CD14-positive monocyte (primary cell): ENCODE measurements around the gene FOXO4. TPM values are rescaled to one million over a fixed set of nuclear protein-coding genes. Genes with fewer than 3 reads are reported as not detected.

Experiments used
- DNase-seq, 3 donors: peaks; one replicate each; pipeline ENCODE4 v3.0.0-alpha.2; 2011 to 2022
- H2AFZ ChIP-seq: 2 replicates; pipeline ENCODE4 v1.6.0; 2012; ENCODE audit warnings: mild to moderate bottlenecking, low read depth, low read length, inconsistent platforms; ENCODE audit not compliant: insufficient read depth, poor library complexity, severe bottlenecking
- H3K27ac ChIP-seq, 2 donors: 1 replicate in 1 of 2; 2 replicates in 1 of 2; pipeline ENCODE4 v1.5.1; 2012 to 2013; ENCODE audit warnings: low read length in 2 of 2, control low read depth in 1 of 2, inconsistent platforms in 1 of 2, low read depth in 1 of 2, mild to moderate bottlenecking in 1 of 2
- H3K27me3 ChIP-seq, 2 donors: one replicate each; pipeline versions ENCODE4 v1.6.0 to v1.6.1; 2011 to 2013; ENCODE audit warnings: low read length in 2 of 2; ENCODE audit not compliant: control insufficient read depth in 2 of 2, insufficient read depth in 2 of 2
- H3K36me3 ChIP-seq, 2 donors: replicated peaks in 1 of 2; 1 replicate in 1 of 2; 2 replicates in 1 of 2; pipeline versions ENCODE4 v1.5.1 to v1.6.1; 2012 to 2013; ENCODE audit warnings: low read length in 2 of 2, control low read depth in 1 of 2, inconsistent platforms in 1 of 2, mild to moderate bottlenecking in 1 of 2; ENCODE audit not compliant: insufficient read depth in 2 of 2, control insufficient read depth in 1 of 2
- H3K4me1 ChIP-seq, 2 donors: 1 replicate in 1 of 2; 2 replicates in 1 of 2; pipeline versions ENCODE4 v1.5.1 to v1.6.1; 2012 to 2013; ENCODE audit warnings: low read length in 2 of 2, control low read depth in 1 of 2, inconsistent platforms in 1 of 2, mild to moderate bottlenecking in 1 of 2, moderate library complexity in 1 of 2; ENCODE audit not compliant: insufficient read depth in 2 of 2, control insufficient read depth in 1 of 2
- H3K4me2 ChIP-seq: replicated peaks from 2 replicates; pipeline ENCODE3; 2012; ENCODE audit warnings: low read length, moderate library complexity, mild to moderate bottlenecking; ENCODE audit not compliant: poor library complexity, severe bottlenecking; ENCODE audit errors: extremely low read depth
- H3K4me3 ChIP-seq, 3 experiments: fragments of 200-600 bp in 1 of 3; sonication (generic) in 1 of 3; replicated peaks in 1 of 3; 1 replicate in 2 of 3; 2 replicates in 1 of 3; pipeline ENCODE4 v1.5.1; 2011 to 2013; ENCODE audit warnings: low read length in 3 of 3, mild to moderate bottlenecking in 3 of 3, control low read depth in 2 of 3, low read depth in 2 of 3, inconsistent platforms in 1 of 3, moderate library complexity in 1 of 3
- H3K79me2 ChIP-seq: 2 replicates; pipeline ENCODE4 v1.6.0; 2012; ENCODE audit warnings: mild to moderate bottlenecking, control low read depth, inconsistent platforms, low read length, moderate library complexity; ENCODE audit not compliant: insufficient read depth
- H3K9ac ChIP-seq: 2 replicates; pipeline ENCODE4 v1.6.0; 2017; ENCODE audit warnings: low read length, mild to moderate bottlenecking; ENCODE audit not compliant: insufficient read depth, poor library complexity, severe bottlenecking
- H3K9me3 ChIP-seq, 2 donors: replicated peaks in 1 of 2; 1 replicate in 1 of 2; 2 replicates in 1 of 2; pipeline versions ENCODE4 v1.5.1 to v1.6.1; 2012 to 2013; ENCODE audit warnings: low read length in 2 of 2, control low read depth in 1 of 2; ENCODE audit not compliant: control insufficient read depth in 1 of 2, insufficient read depth in 1 of 2
- H4K20me1 ChIP-seq: 2 replicates; pipeline ENCODE4 v1.6.0; 2012; ENCODE audit warnings: mild to moderate bottlenecking, low read length, control low read depth, moderate library complexity; ENCODE audit not compliant: insufficient read depth
- H3K27ac Mint-ChIP-seq, 7 donors: one replicate each; pipeline ENCODE4 v1.8.0; 2020; ENCODE audit warnings: mild to moderate bottlenecking in 7 of 7, mixed read lengths in 7 of 7, moderate library complexity in 6 of 7, inconsistent platforms in 2 of 7
- H3K27me3 Mint-ChIP-seq, 3 donors: one replicate each; pipeline ENCODE4 v1.8.0; 2021 to 2022; ENCODE audit warnings: low read depth in 3 of 3, mild to moderate bottlenecking in 3 of 3, mixed read lengths in 3 of 3, moderate library complexity in 3 of 3, inconsistent platforms in 1 of 3
- H3K36me3 Mint-ChIP-seq, 2 donors: one replicate each; pipeline ENCODE4 v1.8.0; 2020; ENCODE audit warnings: mixed read lengths in 2 of 2, inconsistent platforms in 1 of 2, mild to moderate bottlenecking in 1 of 2
- H3K4me1 Mint-ChIP-seq: one replicate; pipeline ENCODE4 v1.8.0; 2020; ENCODE audit warnings: mild to moderate bottlenecking, mixed read lengths
- H3K4me3 Mint-ChIP-seq, 2 donors: one replicate each; pipeline ENCODE4 v1.8.0; 2020; ENCODE audit warnings: mild to moderate bottlenecking in 2 of 2, mixed read lengths in 2 of 2, moderate library complexity in 1 of 2
- H3K9me3 Mint-ChIP-seq, 7 donors: one replicate each; pipeline ENCODE4 v1.8.0; 2020 to 2022; ENCODE audit warnings: mixed read lengths in 7 of 7, mild to moderate bottlenecking in 6 of 7, moderate library complexity in 6 of 7, inconsistent platforms in 2 of 7
- CTCF ChIP-seq: fragments of 200-600 bp; IDR thresholded peaks from one replicate; pipeline ENCODE4 v1.8.0; 2022; ENCODE audit warnings: antibody characterized with exemption, mild to moderate bottlenecking
- WGBS: methylation state at CpG from one replicate; pipeline ENCODE4 v1.1.5; 2013; ENCODE audit warnings: missing lambda C conversion rate; ENCODE audit not compliant: insufficient coverage; 5-methylcytosine and 5-hydroxymethylcytosine counted together
- intact Hi-C, 2 donors: fragments of 100-400 bp; cut with micrococcal nuclease; formaldehyde crosslinking; loops; one replicate each; pipeline versions ENCODE4 v1.15.0 to v1.15.1; 2023
- polyA plus RNA-seq, 3 donors: library from polyadenylated mRNA; depleted of rRNA in 1 of 3; unstranded in 2 of 3; stranded (reverse) in 1 of 3; fragments of 300-500 nt in 2 of 3; fragments of >200 nt in 1 of 3; fragmentation: Illumina TruSeq in 2 of 3; gene quantifications; 1 replicate in 2 of 3; 2 replicates in 1 of 3; pipeline ENCODE4 v1.2.3, GENCODE V29; 2012 to 2021

Gene FOXO4
- polyA plus RNA-seq, 3 donors: 1.4 to 9.2 (median 1.5) TPM

- Mint-ChIP-seq H3K36me3 (peaks cover 18 to 25% of the 10 kb centered on the region in 2 donors), H3K27ac (peak overlapping the region in 6 of 7 donors; percentile 16 to 89 (median 78)), H3K4me1 (peaks cover 55% of the 10 kb centered on the region), H3K27me3 (peaks cover 0 to 10% (median 0%) of the 10 kb centered on the region in 3 donors), H3K9me3 (peaks cover 0 to 1% (median 0%) of the 10 kb centered on the region in 7 donors), H3K4me3 (peak overlapping the region; percentile 62 to 75)
- Histone ChIP-seq H3K79me2 (no peaks in the 10 kb centered on the region), H4K20me1 (no peaks in the 10 kb centered on the region), H3K27ac (peak overlapping the region; percentile 17 to 37), H3K36me3 (peaks cover 5 to 7% of the 10 kb centered on the region in 2 donors), H3K4me3 (peak overlapping the region in 1 of 3 experiments; percentile 52), H3K4me2 (peak overlapping the region; percentile 58), H3K4me1 (peaks cover 49 to 52% of the 10 kb centered on the region in 2 donors), H3K9me3 (no peaks in the 10 kb centered on the region), H3K27me3 (no peaks in the 10 kb centered on the region), H3K9ac (no peak overlapping the region), H2AFZ (peak overlapping the region; percentile 42)
- WGBS: no CpG with 5 or more reads among the region's 10 CpGs
- no peak for TF ChIP-seq CTCF
- intact Hi-C loops: loop anchor here in 1 of 2 donors (2.0 kb wide), 1 partner anchor 15 kb away; the partner anchor contains the start of gene MED12
- no peak for DNase-seq
Measured at GRCh38 chrX:71103110-71103983, 7.7 kb downstream of the FOXO4 start.

GRCh38 chrX:71105628-71106027 is 10.0 kb downstream of the FOXO4 start:
- intact Hi-C loops: no loop called here
- no peak overlapping the region for H3K4me2 ChIP-seq
- H3K4me1 Mint-ChIP-seq: peaks cover 67% of the 10 kb centered on the region
- DNase-seq: no peak
- peak overlapping the region in 2 of 7 donors; percentile 65 to 75 for H3K27ac Mint-ChIP-seq
- no peak overlapping the region for H3K4me3 ChIP-seq
- peaks cover 0 to 3% (median 0%) of the 10 kb centered on the region in 3 donors for H3K27me3 Mint-ChIP-seq
- peaks cover 9 to 21% of the 10 kb centered on the region in 2 donors for H3K36me3 Mint-ChIP-seq
- H3K4me1 ChIP-seq: peaks cover 58 to 61% of the 10 kb centered on the region in 2 donors
- peaks cover 0 to 1% (median 0%) of the 10 kb centered on the region in 7 donors for H3K9me3 Mint-ChIP-seq
- no peak for TF ChIP-seq CTCF
- H3K36me3 ChIP-seq: peaks cover 7 to 8% of the 10 kb centered on the region in 2 donors
- peaks cover 3% of the 10 kb centered on the region for H3K79me2 ChIP-seq
- H2AFZ ChIP-seq: no peak overlapping the region
- H3K4me3 Mint-ChIP-seq: no peak overlapping the region
- WGBS: no CpG with 5 or more reads among the region's 3 CpGs
- no peaks in the 10 kb centered on the region for H4K20me1 ChIP-seq
- no peaks in the 10 kb centered on the region for H3K9me3 ChIP-seq
- no peak overlapping the region for H3K27ac ChIP-seq
- H3K27me3 ChIP-seq: no peaks in the 10 kb centered on the region
- no peak overlapping the region for H3K9ac ChIP-seq
